Tibial artery (tissue), 4 donors: ENCODE data around the gene WDR91.

Source experiments
- DNase-seq, 2 donors: peaks; one replicate each; pipeline ENCODE4 v3.0.0-alpha.2; 2019
- H3K27ac ChIP-seq, 2 donors: fragments of 200-600 bp; sonication (generic) in 1 of 2; 1 replicate in 1 of 2; 2 replicates in 1 of 2; pipeline ENCODE4 v1.5.1; 2018 to 2019; ENCODE audit warnings: mild to moderate bottlenecking in 1 of 2
- H3K27me3 ChIP-seq, 2 donors: fragments of 200-600 bp; sonication (generic) in 1 of 2; one replicate each; pipeline versions ENCODE4 v1.5.1 to v1.6.0; 2016 to 2019
- H3K36me3 ChIP-seq, 3 donors: fragments of 200-600 bp; sonication (generic) in 2 of 3; one replicate each; pipeline ENCODE4 v1.5.1; 2016 to 2019; ENCODE audit warnings: mild to moderate bottlenecking in 2 of 3
- H3K4me1 ChIP-seq, 4 donors: fragments of 200-600 bp; sonication (generic) in 2 of 4; 1 replicate in 3 of 4; 2 replicates in 1 of 4; pipeline ENCODE4 v1.5.1; 2016 to 2019
- H3K4me3 ChIP-seq, 2 donors: fragments of 200-600 bp; sonication (generic) in 1 of 2; 1 replicate in 1 of 2; 2 replicates in 1 of 2; pipeline ENCODE4 v1.5.1; 2018 to 2019; ENCODE audit warnings: mild to moderate bottlenecking in 2 of 2
- H3K9me3 ChIP-seq, 3 donors: fragments of 200-600 bp; sonication (generic) in 1 of 3; one replicate each; pipeline ENCODE4 v1.5.1; 2016 to 2019
- CTCF ChIP-seq, 2 experiments: fragments of 200-600 bp in 1 of 2; fragments of 450-650 bp in 1 of 2; IDR thresholded peaks; one replicate each; pipeline ENCODE4 v1.5.1; 2017 to 2019; ENCODE audit warnings: antibody characterized with exemption in 2 of 2, mild to moderate bottlenecking in 1 of 2, moderate library complexity in 1 of 2
- intact Hi-C: fragments of 100-400 bp; cut with DNase I; formaldehyde crosslinking; loops from one replicate; pipeline ENCODE4 v1.15.0; 2023; ENCODE audit warnings: low total_unique reads

WDR91 gene

GRCh38 chr7:135195968-135196629 is 15.2 kb downstream of the WDR91 start:
- peaks cover 64 to 91% (median 72%) of the 10 kb centered on the region in 3 donors for H3K36me3 ChIP-seq
- no peak overlapping the region for H3K27ac ChIP-seq
- intact Hi-C loops = no loop called here
- no peak for TF ChIP-seq CTCF (IDR thresholded peaks at IDR 0.05)
- peak in 1 of 2 donors; percentile 53 for DNase-seq
- no peaks in the 10 kb centered on the region for H3K4me1 ChIP-seq
- no peaks in the 10 kb centered on the region for H3K9me3 ChIP-seq
- H3K27me3 ChIP-seq = no peaks in the 10 kb centered on the region
- H3K4me3 ChIP-seq = no peak overlapping the region

- no peak for DNase-seq
- H3K4me3 ChIP-seq = no peak overlapping the region
- H3K27me3 ChIP-seq = no peaks in the 10 kb centered on the region
- no peaks in the 10 kb centered on the region for H3K4me1 ChIP-seq
- intact Hi-C loops = no loop called here
- H3K9me3 ChIP-seq = no peaks in the 10 kb centered on the region
- H3K36me3 ChIP-seq = peaks cover 59 to 90% (median 73%) of the 10 kb centered on the region in 3 donors
- no peak for TF ChIP-seq CTCF (IDR thresholded peaks at IDR 0.05)
- no peak overlapping the region for H3K27ac ChIP-seq
Observed at GRCh38 chr7:135195156-135195555, 16.2 kb downstream of the WDR91 start.

GRCh38 chr7:135194494-135195095 is 16.7 kb downstream of the WDR91 start:
- intact Hi-C loops = no loop called here
- TF ChIP-seq CTCF (IDR thresholded peaks at IDR 0.05) = no peak
- Histone ChIP-seq H3K9me3 (no peaks in the 10 kb centered on the region), H3K4me1 (no peaks in the 10 kb centered on the region), H3K27ac (no peak overlapping the region), H3K4me3 (no peak overlapping the region), H3K27me3 (no peaks in the 10 kb centered on the region), H3K36me3 (peaks cover 61 to 91% (median 73%) of the 10 kb centered on the region in 3 donors)
- peak in 1 of 2 donors; percentile 45 for DNase-seq

GRCh38 chr7:135193615-135194081 is 17.7 kb downstream of the WDR91 start:
- no peak for DNase-seq
- Histone ChIP-seq H3K27me3 (no peaks in the 10 kb centered on the region), H3K27ac (no peak overlapping the region), H3K36me3 (peaks cover 64 to 92% (median 81%) of the 10 kb centered on the region in 3 donors), H3K9me3 (no peaks in the 10 kb centered on the region), H3K4me1 (no peaks in the 10 kb centered on the region), H3K4me3 (no peak overlapping the region)
- no peak for TF ChIP-seq CTCF (IDR thresholded peaks at IDR 0.05)
- intact Hi-C loops = no loop called here

DNA sequence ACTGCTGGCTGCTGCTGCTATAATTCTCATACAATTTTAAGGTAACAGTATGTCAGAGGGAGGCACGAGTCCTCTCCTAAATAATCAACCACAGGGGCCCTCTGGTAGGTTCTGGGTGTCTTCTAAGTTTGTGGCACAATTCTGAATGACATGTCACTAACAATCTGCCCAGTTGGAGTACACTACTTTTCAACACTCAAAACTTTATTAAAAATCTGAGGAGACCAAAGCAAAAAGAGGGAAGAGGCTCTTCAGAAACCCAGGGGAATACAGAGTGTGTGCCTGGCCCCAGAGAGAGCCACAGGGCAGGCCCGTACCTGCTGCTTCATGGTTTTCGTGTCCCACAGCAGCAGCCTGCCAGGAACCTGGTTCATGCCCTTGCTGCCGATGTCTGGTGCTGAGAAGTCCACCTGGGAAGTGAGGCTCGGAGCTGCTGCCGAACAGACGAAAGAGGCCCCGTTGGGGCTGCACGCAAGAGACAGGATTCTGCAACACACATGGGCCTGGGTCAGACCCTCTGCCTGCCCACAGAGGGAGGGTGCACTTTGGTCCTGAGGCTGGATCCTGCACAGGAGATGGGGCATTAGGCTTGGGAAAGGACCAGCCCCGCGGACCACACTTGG is 18.3 kb downstream of the WDR91 start:
- no peak overlapping the region for H3K27ac ChIP-seq
- no peak overlapping the region for H3K4me3 ChIP-seq
- intact Hi-C loops = no loop called here
- no peaks in the 10 kb centered on the region for H3K4me1 ChIP-seq
- no peaks in the 10 kb centered on the region for H3K27me3 ChIP-seq
- H3K36me3 ChIP-seq = peaks cover 69 to 93% (median 83%) of the 10 kb centered on the region in 3 donors
- peak in 1 of 2 donors; percentile 51 for DNase-seq
- H3K9me3 ChIP-seq = no peaks in the 10 kb centered on the region
- TF ChIP-seq CTCF (IDR thresholded peaks at IDR 0.05) = no peak
